ENCODE results near the gene PTCRA. TPM values are rescaled to one million over a fixed set of nuclear protein-coding genes. Genes with fewer than 3 reads are reported as not detected.

The PTCRA gene
- total RNA-seq, 6 donors from 2014 or later: 3.3 to 10.7 (median 7.1) TPM; not detected in 2

DNA sequence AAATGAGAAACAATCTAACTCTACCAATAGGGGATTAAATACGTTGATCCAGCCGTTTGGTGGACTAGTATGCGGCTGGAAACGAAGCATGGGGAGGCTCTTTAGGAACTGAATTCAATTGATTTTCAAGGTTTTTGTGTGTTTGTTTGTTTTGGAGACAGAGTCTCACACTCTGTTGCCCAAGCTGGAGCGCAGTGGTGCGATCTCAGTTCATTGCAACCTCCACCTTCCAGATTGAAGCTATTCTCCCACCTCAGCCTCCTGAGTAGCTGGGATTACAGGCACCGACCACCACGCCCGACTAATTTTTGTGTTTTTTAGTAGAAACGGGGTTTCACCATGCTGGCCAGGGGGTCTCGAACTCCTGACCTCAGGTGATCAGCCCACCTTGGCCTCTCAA lies 20.5 kb downstream of the PTCRA start:
- Histone ChIP-seq H3K36me3 (peaks cover 10 to 69% (median 57%) of the 10 kb centered on the region in 4 donors), H3K27me3 (no peaks in the 10 kb centered on the region)
- WGBS, 2 donors: 93 to 96% methylated on average over 11 of the region's 11 CpGs

DNA sequence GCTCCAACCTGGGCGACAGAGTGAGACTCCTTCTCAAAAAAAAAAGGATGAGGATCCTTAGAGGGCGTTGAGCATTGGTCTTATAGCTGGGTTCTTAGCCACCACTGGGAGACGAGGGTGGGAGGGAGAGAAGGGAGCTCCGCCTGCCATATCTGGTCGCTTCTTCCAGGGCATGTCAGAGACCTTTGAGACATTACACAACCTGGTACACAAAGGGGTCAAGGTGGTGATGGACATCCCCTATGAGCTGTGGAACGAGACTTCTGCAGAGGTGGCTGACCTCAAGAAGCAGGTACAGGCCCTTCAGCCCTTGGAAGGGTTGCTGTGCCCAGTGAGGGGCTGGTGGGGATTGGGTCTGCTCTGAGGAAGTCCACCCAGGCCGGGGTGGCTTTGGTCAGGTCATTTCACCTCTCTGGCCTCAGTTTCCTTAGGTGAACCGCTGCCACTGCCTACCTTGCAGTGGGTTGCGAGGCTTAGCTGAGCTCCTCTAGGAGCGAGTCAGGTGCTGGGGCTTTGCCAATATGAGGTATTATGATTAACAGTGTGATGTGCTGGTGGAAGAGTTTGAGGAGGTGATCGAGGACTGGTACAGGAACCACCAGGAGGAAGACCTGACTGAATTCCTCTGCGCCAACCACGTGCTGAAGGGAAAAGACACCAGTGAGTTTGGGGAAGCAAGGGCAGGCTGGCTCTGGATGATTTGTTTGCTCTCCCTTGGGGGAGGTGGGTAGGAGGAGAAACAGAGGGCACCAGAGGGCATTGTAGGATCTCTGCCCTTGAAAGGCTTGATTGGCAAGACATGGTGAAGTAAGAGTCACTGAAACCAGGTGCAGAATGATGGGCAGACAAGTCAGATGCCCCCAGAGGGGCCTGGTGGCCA lies 21.9 kb downstream of the PTCRA start:
- no peak overlapping the region for H3K4me3 ChIP-seq
- no peaks in the 10 kb centered on the region for H3K9me3 ChIP-seq
- TF ChIP-seq EP300 (IDR thresholded peaks at IDR 0.05) (no peak), POLR2AphosphoS5 (IDR thresholded peaks at IDR 0.05) (no peak), POLR2A (IDR thresholded peaks at IDR 0.05) (no peak)
- TF ChIP-seq, protein P1, sequence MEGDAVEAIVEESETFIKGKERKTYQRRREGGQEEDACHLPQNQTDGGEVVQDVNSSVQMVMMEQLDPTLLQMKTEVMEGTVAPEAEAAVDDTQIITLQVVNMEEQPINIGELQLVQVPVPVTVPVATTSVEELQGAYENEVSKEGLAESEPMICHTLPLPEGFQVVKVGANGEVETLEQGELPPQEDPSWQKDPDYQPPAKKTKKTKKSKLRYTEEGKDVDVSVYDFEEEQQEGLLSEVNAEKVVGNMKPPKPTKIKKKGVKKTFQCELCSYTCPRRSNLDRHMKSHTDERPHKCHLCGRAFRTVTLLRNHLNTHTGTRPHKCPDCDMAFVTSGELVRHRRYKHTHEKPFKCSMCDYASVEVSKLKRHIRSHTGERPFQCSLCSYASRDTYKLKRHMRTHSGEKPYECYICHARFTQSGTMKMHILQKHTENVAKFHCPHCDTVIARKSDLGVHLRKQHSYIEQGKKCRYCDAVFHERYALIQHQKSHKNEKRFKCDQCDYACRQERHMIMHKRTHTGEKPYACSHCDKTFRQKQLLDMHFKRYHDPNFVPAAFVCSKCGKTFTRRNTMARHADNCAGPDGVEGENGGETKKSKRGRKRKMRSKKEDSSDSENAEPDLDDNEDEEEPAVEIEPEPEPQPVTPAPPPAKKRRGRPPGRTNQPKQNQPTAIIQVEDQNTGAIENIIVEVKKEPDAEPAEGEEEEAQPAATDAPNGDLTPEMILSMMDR (IDR thresholded peaks at IDR 0.05): no peak
- WGBS, 2 donors: 89 to 94% methylated on average over 12 to 13 of the region's 13 CpGs
- no peaks in the 10 kb centered on the region for H3K27me3 ChIP-seq
- peaks cover 4 to 16% (median 9%) of the 10 kb centered on the region in 4 donors for H3K4me1 ChIP-seq
- H3K27ac ChIP-seq: no peak overlapping the region
- no peak for ATAC-seq (ENCODE audit: low FRiP score in 2 of 2)
- peaks cover 10 to 75% (median 58%) of the 10 kb centered on the region in 4 donors for H3K36me3 ChIP-seq
- DNase-seq: no peak

More for the DNA sequence above, 20.5 kb downstream of the PTCRA start:
- DNase-seq (no peak), ATAC-seq (ENCODE audit: low FRiP score in 2 of 2) (no peak)
- peaks cover 14 to 27% (median 23%) of the 10 kb centered on the region in 4 donors for H3K4me1 ChIP-seq
- no peaks in the 10 kb centered on the region for H3K9me3 ChIP-seq
- H3K27ac ChIP-seq: no peak overlapping the region
- no peak overlapping the region for H3K4me3 ChIP-seq
- TF ChIP-seq POLR2A (IDR thresholded peaks at IDR 0.05) (no peak), EP300 (IDR thresholded peaks at IDR 0.05) (no peak), POLR2AphosphoS5 (IDR thresholded peaks at IDR 0.05) (no peak)
- TF ChIP-seq, protein P1 (IDR thresholded peaks at IDR 0.05): no peak

GRCh38 chr6:42938428-42938796 lies 22.6 kb downstream of the PTCRA start:
- no peaks in the 10 kb centered on the region for H3K9me3 ChIP-seq
- H3K36me3 ChIP-seq: peaks cover 10 to 77% (median 59%) of the 10 kb centered on the region in 4 donors
- no peak overlapping the region for H3K27ac ChIP-seq
- no peaks in the 10 kb centered on the region for H3K27me3 ChIP-seq
- ATAC-seq (ENCODE audit: low FRiP score in 2 of 2): no peak
- DNase-seq: no peak
- peaks cover 0 to 10% (median 4%) of the 10 kb centered on the region in 4 donors for H3K4me1 ChIP-seq
- WGBS, 2 donors: 89 to 91% methylated on average over 4 to 5 of the region's 5 CpGs
- TF ChIP-seq EP300 (IDR thresholded peaks at IDR 0.05) (no peak), POLR2AphosphoS5 (IDR thresholded peaks at IDR 0.05) (no peak), POLR2A (IDR thresholded peaks at IDR 0.05) (no peak)
- TF ChIP-seq, protein P1 (IDR thresholded peaks at IDR 0.05): no peak
- H3K4me3 ChIP-seq: no peak overlapping the region

- TF ChIP-seq POLR2AphosphoS5 (IDR thresholded peaks at IDR 0.05): no peak
- TF ChIP-seq, protein P1 (IDR thresholded peaks at IDR 0.05): no peak
- no peak for TF ChIP-seq POLR2A (IDR thresholded peaks at IDR 0.05)
- no peak for TF ChIP-seq EP300 (IDR thresholded peaks at IDR 0.05)
- Histone ChIP-seq H3K36me3 (peaks cover 10 to 84% (median 65%) of the 10 kb centered on the region in 4 donors), H3K27ac (no peak overlapping the region), H3K4me3 (no peak overlapping the region), H3K27me3 (no peaks in the 10 kb centered on the region), H3K9me3 (no peaks in the 10 kb centered on the region), H3K4me1 (peaks cover 0 to 4% (median 1%) of the 10 kb centered on the region in 4 donors)
- WGBS, 2 donors: 85 to 86% methylated on average over 6 to 9 of the region's 9 CpGs
- DNase-seq (no peak), ATAC-seq (ENCODE audit: low FRiP score in 2 of 2) (no peak)
Observed at GRCh38 chr6:42938987-42939809, 23.3 kb downstream of the PTCRA start.
